ENCODE measurements around the gene CCDC47.

Gene CCDC47

GRCh38 chr17:63766754-63767153 lies 6.6 kb downstream of the CCDC47 start:
- Histone ChIP-seq H3K4me2 (ENCODE audit: low read length) (no peak overlapping the region), H3K23ac (ENCODE audit: low read length) (no peak overlapping the region), H3K9ac (ENCODE audit: low read length) (no peak overlapping the region), H4K91ac (ENCODE audit: low read depth, low read length) (no peak overlapping the region), H3K27ac (ENCODE audit: low read depth, low read length) (no peak overlapping the region), H3K4me1 (ENCODE audit: control insufficient read depth in 1 of 2, insufficient read depth in 2 of 2, low read length in 2 of 2) (peaks cover 0 to 2% of the 10 kb centered on the region in 2 experiments), H3K79me1 (ENCODE audit: low read length) (no peaks in the 10 kb centered on the region), H3K27me3 (ENCODE audit: insufficient read depth, low read length) (no peaks in the 10 kb centered on the region), H4K12ac (ENCODE audit: low read depth, low read length) (no peak overlapping the region), H2AK5ac (ENCODE audit: low read length) (no peak overlapping the region), H3K14ac (ENCODE audit: low read length) (no peak overlapping the region), H3K18ac (ENCODE audit: low read length) (no peak overlapping the region), H2BK12ac (ENCODE audit: low read length) (no peak overlapping the region), H2AFZ (ENCODE audit: insufficient read depth, low read length, poor library complexity) (no peak overlapping the region), H3K79me2 (ENCODE audit: control insufficient read depth, insufficient read depth, low read length, poor library complexity) (peaks cover 7% of the 10 kb centered on the region), H3K4me3 (ENCODE audit: low read depth, low read length) (no peak overlapping the region), H2BK120ac (ENCODE audit: insufficient read depth, low read length, poor library complexity) (no peak overlapping the region), H3K9me3 (ENCODE audit: insufficient read depth, low read depth, low read length) (no peaks in the 10 kb centered on the region), H2BK5ac (ENCODE audit: low read depth, low read length, poor library complexity) (no peak overlapping the region), H3K36me3 (ENCODE audit: control insufficient read depth in 1 of 2, insufficient read depth in 2 of 2, low read length in 2 of 2) (peaks cover 11 to 13% of the 10 kb centered on the region in 2 experiments), H3K4ac (ENCODE audit: low read depth, low read length) (peak overlapping the region; percentile 27), H4K8ac (ENCODE audit: low read depth, low read length) (no peak overlapping the region)
- DNase-seq, result no peak

- Histone ChIP-seq H3K36me3 (ENCODE audit: control insufficient read depth in 1 of 2, insufficient read depth in 2 of 2, low read length in 2 of 2) (peaks cover 14 to 19% of the 10 kb centered on the region in 2 experiments), H2BK5ac (ENCODE audit: low read depth, low read length, poor library complexity) (no peak overlapping the region), H3K79me1 (ENCODE audit: low read length) (no peaks in the 10 kb centered on the region), H3K14ac (ENCODE audit: low read length) (no peak overlapping the region), H3K79me2 (ENCODE audit: control insufficient read depth, insufficient read depth, low read length, poor library complexity) (peaks cover 5% of the 10 kb centered on the region), H3K27me3 (ENCODE audit: insufficient read depth, low read length) (no peaks in the 10 kb centered on the region), H3K9ac (ENCODE audit: low read length) (no peak overlapping the region), H3K27ac (ENCODE audit: low read depth, low read length) (no peak overlapping the region), H3K23ac (ENCODE audit: low read length) (no peak overlapping the region), H4K12ac (ENCODE audit: low read depth, low read length) (no peak overlapping the region), H3K18ac (ENCODE audit: low read length) (no peak overlapping the region), H3K4me2 (ENCODE audit: low read length) (no peak overlapping the region), H3K4me3 (ENCODE audit: low read depth, low read length) (no peak overlapping the region), H3K4me1 (ENCODE audit: control insufficient read depth in 1 of 2, insufficient read depth in 2 of 2, low read length in 2 of 2) (no peaks in the 10 kb centered on the region), H3K4ac (ENCODE audit: low read depth, low read length) (no peak overlapping the region), H2AFZ (ENCODE audit: insufficient read depth, low read length, poor library complexity) (no peak overlapping the region), H2BK120ac (ENCODE audit: insufficient read depth, low read length, poor library complexity) (no peak overlapping the region), H2AK5ac (ENCODE audit: low read length) (no peak overlapping the region), H3K9me3 (ENCODE audit: insufficient read depth, low read depth, low read length) (no peaks in the 10 kb centered on the region), H2BK12ac (ENCODE audit: low read length) (no peak overlapping the region), H4K91ac (ENCODE audit: low read depth, low read length) (no peak overlapping the region), H4K8ac (ENCODE audit: low read depth, low read length) (no peak overlapping the region)
- WGBS (ENCODE audit: extremely low coverage, insufficient coverage, insufficient read length), result no CpG with 5 or more reads among the region's 4 CpGs
- no peak for DNase-seq
Measured at GRCh38 chr17:63764716-63765115, 8.7 kb downstream of the CCDC47 start.

GRCh38 chr17:63762161-63763078 lies 11.0 kb downstream of the CCDC47 start:
- no peaks in the 10 kb centered on the region for H3K79me1 ChIP-seq (ENCODE audit: low read length)
- H3K4me2 ChIP-seq (ENCODE audit: low read length), result no peak overlapping the region
- H3K4ac ChIP-seq (ENCODE audit: low read depth, low read length), result no peak overlapping the region
- no CpG with 5 or more reads among the region's 5 CpGs for WGBS (ENCODE audit: extremely low coverage, insufficient coverage, insufficient read length)
- no peak overlapping the region for H4K8ac ChIP-seq (ENCODE audit: low read depth, low read length)
- no peak overlapping the region for H3K9ac ChIP-seq (ENCODE audit: low read length)
- no peak overlapping the region for H4K12ac ChIP-seq (ENCODE audit: low read depth, low read length)
- no peak overlapping the region for H2BK120ac ChIP-seq (ENCODE audit: insufficient read depth, low read length, poor library complexity)
- no peaks in the 10 kb centered on the region for H3K27me3 ChIP-seq (ENCODE audit: insufficient read depth, low read length)
- H2AFZ ChIP-seq (ENCODE audit: insufficient read depth, low read length, poor library complexity), result no peak overlapping the region
- no peak overlapping the region for H2BK5ac ChIP-seq (ENCODE audit: low read depth, low read length, poor library complexity)
- no peaks in the 10 kb centered on the region for H3K4me1 ChIP-seq (ENCODE audit: control insufficient read depth in 1 of 2, insufficient read depth in 2 of 2, low read length in 2 of 2)
- peaks cover 14 to 25% of the 10 kb centered on the region in 2 experiments for H3K36me3 ChIP-seq (ENCODE audit: control insufficient read depth in 1 of 2, insufficient read depth in 2 of 2, low read length in 2 of 2)
- no peak overlapping the region for H3K14ac ChIP-seq (ENCODE audit: low read length)
- no peak overlapping the region for H2AK5ac ChIP-seq (ENCODE audit: low read length)
- no peaks in the 10 kb centered on the region for H3K9me3 ChIP-seq (ENCODE audit: insufficient read depth, low read depth, low read length)
- H4K91ac ChIP-seq (ENCODE audit: low read depth, low read length), result no peak overlapping the region
- DNase-seq, result no peak
- H3K18ac ChIP-seq (ENCODE audit: low read length), result no peak overlapping the region
- H3K79me2 ChIP-seq (ENCODE audit: control insufficient read depth, insufficient read depth, low read length, poor library complexity), result no peaks in the 10 kb centered on the region
- H3K4me3 ChIP-seq (ENCODE audit: low read depth, low read length), result no peak overlapping the region
- H3K27ac ChIP-seq (ENCODE audit: low read depth, low read length), result no peak overlapping the region
- no peak overlapping the region for H2BK12ac ChIP-seq (ENCODE audit: low read length)
- H3K23ac ChIP-seq (ENCODE audit: low read length), result no peak overlapping the region

GRCh38 chr17:63760771-63761539 lies 12.4 kb downstream of the CCDC47 start:
- Histone ChIP-seq H3K36me3 (ENCODE audit: control insufficient read depth in 1 of 2, insufficient read depth in 2 of 2, low read length in 2 of 2) (peaks cover 14 to 31% of the 10 kb centered on the region in 2 experiments), H2BK12ac (ENCODE audit: low read length) (no peak overlapping the region), H3K4me2 (ENCODE audit: low read length) (no peak overlapping the region), H2AK5ac (ENCODE audit: low read length) (no peak overlapping the region), H2AFZ (ENCODE audit: insufficient read depth, low read length, poor library complexity) (no peak overlapping the region), H3K23ac (ENCODE audit: low read length) (no peak overlapping the region), H3K4me1 (ENCODE audit: control insufficient read depth in 1 of 2, insufficient read depth in 2 of 2, low read length in 2 of 2) (no peaks in the 10 kb centered on the region), H2BK5ac (ENCODE audit: low read depth, low read length, poor library complexity) (no peak overlapping the region), H3K79me1 (ENCODE audit: low read length) (no peaks in the 10 kb centered on the region), H3K79me2 (ENCODE audit: control insufficient read depth, insufficient read depth, low read length, poor library complexity) (no peaks in the 10 kb centered on the region), H2BK120ac (ENCODE audit: insufficient read depth, low read length, poor library complexity) (no peak overlapping the region), H3K9ac (ENCODE audit: low read length) (no peak overlapping the region), H3K14ac (ENCODE audit: low read length) (no peak overlapping the region), H3K4me3 (ENCODE audit: low read depth, low read length) (no peak overlapping the region), H4K8ac (ENCODE audit: low read depth, low read length) (no peak overlapping the region), H3K9me3 (ENCODE audit: insufficient read depth, low read depth, low read length) (no peaks in the 10 kb centered on the region), H4K91ac (ENCODE audit: low read depth, low read length) (no peak overlapping the region), H3K4ac (ENCODE audit: low read depth, low read length) (no peak overlapping the region), H3K27ac (ENCODE audit: low read depth, low read length) (no peak overlapping the region), H3K18ac (ENCODE audit: low read length) (no peak overlapping the region), H4K12ac (ENCODE audit: low read depth, low read length) (no peak overlapping the region), H3K27me3 (ENCODE audit: insufficient read depth, low read length) (no peaks in the 10 kb centered on the region)
- no CpG with 5 or more reads among the region's 10 CpGs for WGBS (ENCODE audit: extremely low coverage, insufficient coverage, insufficient read length)
- peak in 1 of 2 donors; percentile 16 for DNase-seq

Measured in trophoblast cell (in vitro differentiated cells and primary cell).